DMS79 (cell line): Measurements from ENCODE around the gene IL4R.
"Not testable (repeated sequence)": the region's sequence is repeated elsewhere in the genome, so short reads cannot be mapped to it uniquely, and the experiment has no call there.

ENCODE experiments used
- DNase-seq: peaks from one replicate; lab custom pipeline; 2025; lab: John Stamatoyannopoulos, UW

Gene IL4R

GRCh38 chr16:27404163-27404823 lies 90.5 kb downstream of the IL4R start:
- no peak for DNase-seq

GRCh38 chr16:27405546-27406451 lies 92.0 kb downstream of the IL4R start:
- DNase-seq, result no peak

- no peak for DNase-seq
Measured at GRCh38 chr16:27406511-27407128, 92.8 kb downstream of the IL4R start.

GRCh38 chr16:27407133-27407532 lies 93.4 kb downstream of the IL4R start:
- DNase-seq, result no peak

GRCh38 chr16:27408012-27408601 lies 94.3 kb downstream of the IL4R start:
- no peak for DNase-seq

- no peak for DNase-seq
Measured at GRCh38 chr16:27408602-27409031, 94.8 kb downstream of the IL4R start.

DNA sequence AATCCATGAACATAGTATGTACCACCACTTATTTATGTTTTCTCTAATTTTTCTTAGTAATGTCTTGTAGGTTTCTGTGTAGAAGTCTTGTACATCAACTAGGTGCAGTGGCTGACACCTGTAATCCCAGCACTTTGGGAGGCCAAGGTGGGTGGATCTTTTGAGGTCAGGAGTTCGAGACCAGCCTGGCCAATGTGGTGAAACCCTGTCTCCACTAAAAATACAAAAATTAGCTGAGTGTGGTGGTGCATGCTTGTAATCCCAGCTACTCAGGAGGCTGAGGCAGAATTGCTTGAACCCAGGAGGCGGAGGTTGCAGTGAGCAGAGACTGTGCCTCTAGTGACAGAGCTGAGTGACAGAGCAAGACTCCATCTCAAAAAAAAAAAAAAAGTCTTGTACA lies 96.2 kb downstream of the IL4R start:
- DNase-seq, result not testable (repeated sequence)

- no peak for DNase-seq
Measured at GRCh38 chr16:27410761-27411160, 97.0 kb downstream of the IL4R start.

DNA sequence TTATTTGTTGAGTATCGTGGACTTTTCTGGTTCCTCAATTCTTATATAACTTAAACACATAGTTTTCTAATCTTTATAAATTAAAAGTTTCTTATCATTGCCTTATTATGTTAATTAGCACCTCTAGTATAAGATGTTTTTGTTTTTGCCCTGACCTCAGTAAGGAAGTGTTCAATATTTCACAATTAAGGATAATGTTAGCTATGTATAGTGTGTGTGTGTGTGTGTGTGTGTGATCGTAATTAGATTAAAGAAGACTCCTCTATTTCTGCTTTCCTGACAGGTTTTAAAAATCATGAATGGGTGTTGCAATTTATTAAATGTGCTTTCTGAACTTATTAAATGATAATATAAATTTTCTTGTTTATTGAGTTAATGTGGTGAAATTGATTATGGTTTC lies 100.2 kb downstream of the IL4R start:
- DNase-seq, result no peak
